ENCODE measurements around the gene TENM3.

The TENM3 gene

GRCh38 chr4:182582245-182582644, 339.0 kb downstream of the TENM3 start:
- no peak for DNase-seq

GRCh38 chr4:182583703-182584415, 340.7 kb downstream of the TENM3 start:
- no peak for DNase-seq

- no peak for DNase-seq
Observed at GRCh38 chr4:182585321-182585720, 342.1 kb downstream of the TENM3 start.

GRCh38 chr4:182589100-182589499, 345.9 kb downstream of the TENM3 start:
- no peak for DNase-seq

GRCh38 chr4:182593402-182593801, 350.2 kb downstream of the TENM3 start:
- no peak for DNase-seq

- DNase-seq: no peak
Observed at GRCh38 chr4:182593864-182594263, 350.7 kb downstream of the TENM3 start.

- no peak for DNase-seq
Observed at GRCh38 chr4:182600093-182600492, 356.9 kb downstream of the TENM3 start.

- no peak for DNase-seq
Observed at GRCh38 chr4:182600856-182601255, 357.7 kb downstream of the TENM3 start.

- DNase-seq: no peak
Observed at GRCh38 chr4:182604161-182604622, 361.0 kb downstream of the TENM3 start.

- no peak for DNase-seq
Observed at GRCh38 chr4:182604953-182605352, 361.8 kb downstream of the TENM3 start.

GRCh38 chr4:182608525-182608924, 365.3 kb downstream of the TENM3 start:
- DNase-seq: no peak

- no peak for DNase-seq
Observed at GRCh38 chr4:182616476-182616875, 373.3 kb downstream of the TENM3 start.

GRCh38 chr4:182619660-182620059, 376.5 kb downstream of the TENM3 start:
- DNase-seq: no peak

- no peak for DNase-seq
Observed at GRCh38 chr4:182620111-182620980, 377.1 kb downstream of the TENM3 start.

GRCh38 chr4:182624281-182624680, 381.1 kb downstream of the TENM3 start:
- DNase-seq: no peak

GRCh38 chr4:182625193-182625592, 382.0 kb downstream of the TENM3 start:
- DNase-seq: no peak

- DNase-seq: no peak
Observed at GRCh38 chr4:182627996-182628395, 384.8 kb downstream of the TENM3 start.

- DNase-seq: no peak
Observed at GRCh38 chr4:182628544-182628943, 385.3 kb downstream of the TENM3 start.

GRCh38 chr4:182629096-182629495, 385.9 kb downstream of the TENM3 start:
- no peak for DNase-seq

- DNase-seq: no peak
Observed at GRCh38 chr4:182640491-182640890, 397.3 kb downstream of the TENM3 start.

- DNase-seq: no peak
Observed at GRCh38 chr4:182640932-182641331, 397.7 kb downstream of the TENM3 start.

GRCh38 chr4:182642831-182643230, 399.6 kb downstream of the TENM3 start:
- DNase-seq: no peak

GRCh38 chr4:182643801-182644682, 400.8 kb downstream of the TENM3 start:
- DNase-seq: no peak

Data from activated CD4-positive, alpha-beta T cell treated with anti-CD3 and anti-CD28 coated beads, Interleukin-2, amount 50 U/mL, for 16 hours (primary cell).